ENCODE measurements around the gene SIGLEC7.
"Not testable (repeated sequence)": the region's sequence is repeated elsewhere in the genome, so short reads cannot be mapped to it uniquely, and the experiment has no call there.

The SIGLEC7 gene

DNA sequence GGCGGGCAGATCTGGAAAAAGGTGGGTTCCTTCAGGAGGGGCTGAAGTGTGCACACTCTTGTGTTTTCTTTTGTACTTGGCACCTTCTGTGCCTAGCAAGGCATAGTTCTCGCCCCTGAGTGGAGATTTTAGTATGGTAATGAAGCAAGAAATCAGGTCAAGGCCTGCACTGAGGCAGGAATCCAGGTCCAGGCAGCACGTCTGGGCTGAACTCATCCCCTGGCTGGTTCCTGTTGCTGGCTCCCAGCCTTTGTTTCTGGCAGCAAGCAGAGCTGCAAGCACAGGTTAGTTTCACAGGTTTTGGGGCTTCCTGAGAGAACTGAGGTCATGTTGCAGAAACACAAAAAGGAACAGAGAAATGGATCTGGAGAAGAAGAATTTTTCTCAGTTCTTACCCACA is 21.2 kb downstream of the SIGLEC7 start:
- Histone ChIP-seq H3K27me3 (replicated peaks; ENCODE audit: control insufficient read depth, insufficient read depth, low read length) (no peaks in the 10 kb centered on the region), H3K4me3 (replicated peaks; ENCODE audit: low read depth, low read length) (no peak overlapping the region), H3K36me3 (ENCODE audit: control insufficient read depth, insufficient read depth, low read length) (no peaks in the 10 kb centered on the region)
- TF ChIP-seq, protein P1, sequence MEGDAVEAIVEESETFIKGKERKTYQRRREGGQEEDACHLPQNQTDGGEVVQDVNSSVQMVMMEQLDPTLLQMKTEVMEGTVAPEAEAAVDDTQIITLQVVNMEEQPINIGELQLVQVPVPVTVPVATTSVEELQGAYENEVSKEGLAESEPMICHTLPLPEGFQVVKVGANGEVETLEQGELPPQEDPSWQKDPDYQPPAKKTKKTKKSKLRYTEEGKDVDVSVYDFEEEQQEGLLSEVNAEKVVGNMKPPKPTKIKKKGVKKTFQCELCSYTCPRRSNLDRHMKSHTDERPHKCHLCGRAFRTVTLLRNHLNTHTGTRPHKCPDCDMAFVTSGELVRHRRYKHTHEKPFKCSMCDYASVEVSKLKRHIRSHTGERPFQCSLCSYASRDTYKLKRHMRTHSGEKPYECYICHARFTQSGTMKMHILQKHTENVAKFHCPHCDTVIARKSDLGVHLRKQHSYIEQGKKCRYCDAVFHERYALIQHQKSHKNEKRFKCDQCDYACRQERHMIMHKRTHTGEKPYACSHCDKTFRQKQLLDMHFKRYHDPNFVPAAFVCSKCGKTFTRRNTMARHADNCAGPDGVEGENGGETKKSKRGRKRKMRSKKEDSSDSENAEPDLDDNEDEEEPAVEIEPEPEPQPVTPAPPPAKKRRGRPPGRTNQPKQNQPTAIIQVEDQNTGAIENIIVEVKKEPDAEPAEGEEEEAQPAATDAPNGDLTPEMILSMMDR (IDR thresholded peaks at IDR 0.05; ENCODE audit: insufficient read depth, low read length, poor library complexity, severe bottlenecking): no peak
- DNase-seq (ENCODE audit: extremely low read depth, insufficient read length): no peak

DNA sequence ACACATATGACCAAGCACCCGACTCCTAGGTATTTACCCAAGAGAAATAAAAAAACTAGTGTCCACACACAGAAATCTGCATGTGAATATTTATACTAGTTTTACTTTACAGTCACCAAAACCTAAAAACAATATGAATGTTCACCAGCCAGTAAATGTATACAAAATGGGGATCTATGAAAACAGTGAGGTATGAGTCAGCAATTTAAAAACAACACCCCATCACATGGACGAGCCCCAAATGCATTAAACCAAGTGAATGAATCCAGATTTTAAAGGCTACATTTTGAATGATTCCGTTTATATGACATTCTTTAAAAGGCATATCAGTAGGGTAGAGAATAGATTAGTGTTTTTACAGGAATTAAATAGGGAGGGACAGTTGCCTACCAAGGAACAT is 22.1 kb downstream of the SIGLEC7 start:
- H3K27me3 ChIP-seq (replicated peaks; ENCODE audit: control insufficient read depth, insufficient read depth, low read length): no peaks in the 10 kb centered on the region
- H3K4me3 ChIP-seq (replicated peaks; ENCODE audit: low read depth, low read length): no peak overlapping the region
- no peaks in the 10 kb centered on the region for H3K36me3 ChIP-seq (ENCODE audit: control insufficient read depth, insufficient read depth, low read length)
- TF ChIP-seq, protein P1 (IDR thresholded peaks at IDR 0.05; ENCODE audit: insufficient read depth, low read length, poor library complexity, severe bottlenecking): no peak
- no peak for DNase-seq (ENCODE audit: extremely low read depth, insufficient read length)

DNA sequence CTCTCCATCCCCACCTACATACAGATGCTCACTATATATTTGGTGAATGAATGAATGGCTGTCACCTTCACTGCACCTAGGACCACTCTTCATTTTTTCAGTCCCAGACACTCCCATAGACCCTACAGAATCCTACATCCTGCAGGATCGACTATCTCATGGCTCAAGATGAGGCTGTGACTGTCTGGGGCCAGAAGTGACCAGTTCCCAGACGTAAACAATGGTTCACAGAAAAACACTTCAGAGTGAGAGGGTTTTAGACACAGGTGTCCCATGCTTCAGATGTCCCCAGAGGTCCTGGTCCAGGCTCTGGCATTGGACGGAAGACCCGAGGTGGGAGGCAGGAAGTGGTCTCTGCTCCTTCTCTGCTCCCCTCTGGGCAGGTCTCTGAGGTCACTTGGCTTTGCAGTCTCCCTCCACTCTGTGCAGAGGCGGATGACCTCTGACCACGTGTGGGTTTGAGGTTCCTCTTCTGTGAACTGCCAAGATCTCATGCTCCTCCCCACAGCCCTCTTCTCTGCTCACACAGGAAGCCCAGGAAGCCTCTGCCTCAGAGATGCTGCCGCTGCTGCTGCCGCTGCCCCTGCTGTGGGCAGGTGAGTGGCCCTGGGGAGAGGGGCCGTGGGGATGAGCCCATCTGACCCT is 24.9 kb downstream of the SIGLEC7 start:
- TF ChIP-seq, protein P1 (IDR thresholded peaks at IDR 0.05; ENCODE audit: insufficient read depth, low read length, poor library complexity, severe bottlenecking): no peak
- no peak for DNase-seq (ENCODE audit: extremely low read depth, insufficient read length)
- no peaks in the 10 kb centered on the region for H3K27me3 ChIP-seq (replicated peaks; ENCODE audit: control insufficient read depth, insufficient read depth, low read length)
- no peaks in the 10 kb centered on the region for H3K36me3 ChIP-seq (ENCODE audit: control insufficient read depth, insufficient read depth, low read length)
- H3K4me3 ChIP-seq (replicated peaks; ENCODE audit: low read depth, low read length): no peak overlapping the region

DNA sequence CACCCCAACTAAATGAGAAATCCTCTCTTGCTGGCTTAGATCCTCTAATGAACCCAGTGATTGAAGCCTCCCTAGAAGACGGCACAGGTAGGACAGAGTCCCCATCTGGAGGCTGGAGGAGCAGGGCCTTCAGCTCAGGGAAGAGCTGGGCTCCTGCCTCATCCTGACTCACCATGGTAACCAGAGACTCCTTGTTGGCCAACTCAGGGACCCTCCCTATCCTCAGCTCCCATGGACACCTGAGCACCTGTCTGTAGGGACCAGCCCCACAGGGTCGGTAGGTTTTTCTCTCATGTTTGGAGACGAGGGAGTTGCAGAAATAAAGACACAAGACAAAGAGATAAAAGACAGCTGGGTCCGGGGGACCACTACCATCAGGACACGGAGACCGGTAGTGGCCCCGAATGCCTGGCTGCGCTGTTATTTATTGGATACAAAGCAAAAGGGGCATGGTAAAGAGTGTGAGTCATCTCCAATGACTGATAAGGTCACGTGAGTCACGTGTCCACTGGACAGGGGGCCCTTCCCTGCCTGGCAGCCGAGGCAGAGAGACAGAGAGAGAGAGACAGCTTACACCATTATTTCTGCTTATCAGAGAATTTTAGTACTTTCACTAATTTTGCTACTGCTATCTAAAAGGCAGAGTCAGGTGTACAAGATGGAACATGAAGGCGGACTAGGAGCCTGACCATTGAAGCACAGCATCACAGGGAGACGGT is 26.6 kb downstream of the SIGLEC7 start:
- Histone ChIP-seq H3K4me3 (replicated peaks; ENCODE audit: low read depth, low read length) (no peak overlapping the region), H3K27me3 (replicated peaks; ENCODE audit: control insufficient read depth, insufficient read depth, low read length) (no peaks in the 10 kb centered on the region; the same call in 1 of the 2 replicates), H3K36me3 (ENCODE audit: control insufficient read depth, insufficient read depth, low read length) (no peaks in the 10 kb centered on the region)
- TF ChIP-seq, protein P1 (IDR thresholded peaks at IDR 0.05; ENCODE audit: insufficient read depth, low read length, poor library complexity, severe bottlenecking): no peak
- DNase-seq (ENCODE audit: extremely low read depth, insufficient read length): no peak

DNA sequence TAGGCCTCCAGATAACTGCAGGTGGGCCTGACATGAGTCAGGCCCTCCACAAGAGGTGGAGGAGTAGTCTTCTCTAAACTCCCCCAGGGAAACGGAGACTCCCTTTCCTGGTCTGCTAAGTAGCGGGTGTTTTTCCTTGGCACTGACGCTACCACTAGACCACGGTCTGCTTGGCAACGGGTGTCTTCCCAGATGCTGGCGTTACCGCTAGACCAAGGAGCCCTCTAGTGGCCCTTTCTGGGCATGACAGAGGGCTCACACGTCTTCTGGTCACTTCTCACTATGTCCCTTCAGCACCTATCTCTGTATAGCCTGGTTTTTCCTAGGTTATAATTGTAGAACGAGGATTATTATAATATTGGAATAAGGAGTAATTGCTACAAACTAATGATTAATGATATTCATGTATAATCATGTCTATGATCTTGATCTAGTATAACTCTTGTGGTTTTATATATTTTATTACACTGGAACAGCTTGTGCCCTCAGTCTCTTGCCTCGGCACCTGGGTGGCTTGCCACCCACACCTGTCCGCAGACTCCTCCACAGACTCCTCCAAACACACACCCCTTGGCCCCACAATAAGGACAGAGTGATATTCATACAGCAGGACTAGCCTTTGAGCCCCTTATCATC is 27.3 kb downstream of the SIGLEC7 start:
- not testable (repeated sequence) for DNase-seq (ENCODE audit: extremely low read depth, insufficient read length); H3K27me3 ChIP-seq (replicated peaks; ENCODE audit: control insufficient read depth, insufficient read depth, low read length); H3K36me3 ChIP-seq (ENCODE audit: control insufficient read depth, insufficient read depth, low read length); H3K4me3 ChIP-seq (replicated peaks; ENCODE audit: low read depth, low read length)
- TF ChIP-seq, protein P1 (IDR thresholded peaks at IDR 0.05; ENCODE audit: insufficient read depth, low read length, poor library complexity, severe bottlenecking): peak; percentile 79
